HCT116 (cell line): ENCODE results near the gene BTNL2. TPM values are rescaled to one million over a fixed set of nuclear protein-coding genes. Genes with fewer than 3 reads are reported as not detected.

Experiments
- ATAC-seq: fragments of 200-7000 bp; cut with Tn5 transposase; 2 replicates; pipeline ENCODE4 v1.9.1; 2020; ENCODE audit warnings: mild to moderate bottlenecking, moderate library complexity
- BruUV-seq: library from RNA; stranded (reverse); fragments of 400-500 nt; replicated peaks from 2 replicates; lab custom pipeline; 2021; lab: Mats Ljungman, UMichigan
- CTCF ChIA-PET: fragments of 300-600 bp; sonication (Branson Sonifier 250); formaldehyde crosslinking; loops from one replicate; lab custom pipeline; 2021; ENCODE audit warnings: antibody characterized with exemption; lab: Charles Lee
- POLR2A ChIA-PET: fragments of 300-600, 350-600 bp; sonication (Branson Sonifier 250); formaldehyde crosslinking; loops from one replicate; lab custom pipeline; 2021; ENCODE audit warnings: antibody characterized with exemption; lab: Charles Lee
- RAD21 ChIA-PET, 2 experiments: fragments of 300-600 bp; sonication (Branson Sonifier 250); formaldehyde crosslinking; loops; one replicate each; lab custom pipeline; 2023; ENCODE audit warnings: low total read pairs in 2 of 2; ENCODE audit not compliant: uncharacterized antibody in 2 of 2, unreplicated experiment in 2 of 2, low non-redundant PET in 1 of 2; lab: Charles Lee
- DNase-seq: peaks from one replicate; pipeline ENCODE4 v3.0.0-alpha.2; 2010; ENCODE audit warnings: low read depth, low spot score
- H2AFZ ChIP-seq: fragments of 200-600 bp; shearing (Covaris generic), sonication (generic); 2 replicates; pipeline ENCODE4 v1.6.1; 2017; ENCODE audit warnings: low read depth, mixed run types, mixed read lengths, antibody characterized with exemption, low read length; ENCODE audit not compliant: poor library complexity, severe bottlenecking
- H3K27ac ChIP-seq: 2 replicates; pipeline ENCODE4 v1.5.1; 2012; ENCODE audit warnings: low read depth, low read length
- H3K27me3 ChIP-seq: fragments of 200-600 bp; sonication (generic); 2 replicates; pipeline ENCODE4 v1.6.1; 2016; ENCODE audit warnings: mixed run types, low read length, mixed read lengths; ENCODE audit not compliant: insufficient read depth
- H3K36me3 ChIP-seq, 2 experiments: fragments of 200-500 bp in 1 of 2; fragments of 200-600 bp in 1 of 2; sonication (Bioruptor generic) in 1 of 2; sonication (generic) in 1 of 2; 2 replicates each; pipeline versions ENCODE4 v1.5.1 to v1.6.1; 2014 to 2016; ENCODE audit warnings: low read length in 2 of 2, inconsistent platforms in 1 of 2, mixed read lengths in 1 of 2, mixed run types in 1 of 2; ENCODE audit not compliant: insufficient read depth in 2 of 2, control insufficient read depth in 1 of 2
- H3K4me1 ChIP-seq, 2 experiments: fragments of 200-600 bp in 1 of 2; sonication (generic) in 1 of 2; 2 replicates each; pipeline versions ENCODE4 v1.5.1 to v1.6.1; 2012 to 2017; ENCODE audit warnings: low read length in 2 of 2, inconsistent platforms in 1 of 2, mild to moderate bottlenecking in 1 of 2, mixed read lengths in 1 of 2, mixed run types in 1 of 2, moderate library complexity in 1 of 2; ENCODE audit not compliant: insufficient read depth in 2 of 2, control insufficient read depth in 1 of 2
- H3K4me2 ChIP-seq: fragments of 200-600 bp; sonication (generic); 2 replicates; pipeline ENCODE4 v1.6.1; 2017; ENCODE audit warnings: mixed run types, low read length, mixed read lengths
- H3K4me3 ChIP-seq, 2 experiments: fragments of 200-600 bp in 1 of 2; sonication (generic) in 1 of 2; replicated peaks in 1 of 2; 2 replicates each; pipeline ENCODE4 v1.5.1; 2011 to 2016; ENCODE audit warnings: low read length in 2 of 2, control low read depth in 1 of 2, low read depth in 1 of 2, mild to moderate bottlenecking in 1 of 2, mixed read lengths in 1 of 2, mixed run types in 1 of 2
- H3K79me2 ChIP-seq: fragments of 200-600 bp; sonication (generic); 2 replicates; pipeline ENCODE4 v1.6.1; 2017; ENCODE audit warnings: mild to moderate bottlenecking, mixed run types, low read length, moderate library complexity, mixed read lengths; ENCODE audit not compliant: insufficient read depth
- H3K9ac ChIP-seq: fragments of 200-600 bp; sonication (generic); 2 replicates; pipeline ENCODE4 v1.6.1; 2016; ENCODE audit warnings: low read length, mixed read lengths
- H3K9me2 ChIP-seq: fragments of 200-600 bp; sonication (generic), shearing (Covaris generic); 2 replicates; pipeline ENCODE4 v1.6.1; 2017; ENCODE audit warnings: mixed run types, mild to moderate bottlenecking, moderate library complexity; ENCODE audit not compliant: insufficient read depth
- H3K9me3 ChIP-seq, 2 experiments: fragments of 200-500 bp in 1 of 2; fragments of 200-600 bp in 1 of 2; sonication (Bioruptor generic) in 1 of 2; sonication (generic) in 1 of 2; 2 replicates each; pipeline ENCODE4 v1.6.1; 2014 to 2017; ENCODE audit warnings: low read length in 2 of 2, mixed read lengths in 2 of 2, inconsistent platforms in 1 of 2, low read depth in 1 of 2, mild to moderate bottlenecking in 1 of 2, mixed run types in 1 of 2, moderate library complexity in 1 of 2; ENCODE audit not compliant: control insufficient read depth in 1 of 2, insufficient read depth in 1 of 2
- H4K20me1 ChIP-seq: fragments of 200-600 bp; sonication (generic), shearing (Covaris generic); 2 replicates; pipeline ENCODE4 v1.6.1; 2017; ENCODE audit warnings: mixed run types, mild to moderate bottlenecking, moderate library complexity; ENCODE audit not compliant: insufficient read depth
- ATF3 ChIP-seq: IDR thresholded peaks from 2 replicates; pipeline ENCODE4 v1.6.1; 2012
- CBX3 ChIP-seq: IDR thresholded peaks from 2 replicates; pipeline ENCODE4 v1.6.1; 2012; ENCODE audit warnings: low read depth
- CEBPB ChIP-seq: IDR thresholded peaks from 2 replicates; pipeline ENCODE4 v1.6.1; 2012; ENCODE audit warnings: low read depth
- CTCF ChIP-seq, 3 experiments: fragments of 200-600 bp in 1 of 3; sonication (generic) in 1 of 3; IDR thresholded peaks in 2 of 3; conservative IDR thresholded peaks in 1 of 3; 2 replicates each; pipeline ENCODE4 v1.5.1; 2012 to 2017; ENCODE audit warnings: low read depth in 2 of 3, low read length in 2 of 3, antibody characterized with exemption in 1 of 3, borderline replicate concordance in 1 of 3, control low read depth in 1 of 3, mild to moderate bottlenecking in 1 of 3, mixed read lengths in 1 of 3, mixed run types in 1 of 3, moderate library complexity in 1 of 3; ENCODE audit not compliant: insufficient read depth in 1 of 3
- ELF1 ChIP-seq: IDR thresholded peaks from 2 replicates; pipeline ENCODE4 v1.6.1; 2012; ENCODE audit warnings: low read depth, borderline replicate concordance
- EZH2 ChIP-seq: fragments of 200-600 bp; sonication (generic); IDR thresholded peaks from 2 replicates; pipeline ENCODE4 v1.6.1; 2017; ENCODE audit warnings: antibody characterized with exemption, mixed run types
- EZH2phosphoT487 ChIP-seq: fragments of 200-600 bp; IDR thresholded peaks from 2 replicates; pipeline ENCODE4 v1.6.1; 2018; ENCODE audit warnings: antibody characterized with exemption, borderline replicate concordance
- FOSL1 ChIP-seq: IDR thresholded peaks from 2 replicates; pipeline ENCODE4 v1.6.1; 2012; ENCODE audit warnings: low read depth
- JUND ChIP-seq: IDR thresholded peaks from 2 replicates; pipeline ENCODE4 v1.6.1; 2012
- MAX ChIP-seq: IDR thresholded peaks from 2 replicates; pipeline ENCODE4 v1.6.1; 2012
- POLR2A ChIP-seq: IDR thresholded peaks from 2 replicates; pipeline ENCODE4 v1.7.0; 2011; ENCODE audit warnings: borderline replicate concordance; ENCODE audit not compliant: insufficient read depth, insufficient read length; ENCODE audit errors: extremely low read depth
- POLR2AphosphoS5 ChIP-seq: IDR thresholded peaks from 2 replicates; pipeline ENCODE4 v1.6.1; 2011; ENCODE audit warnings: mild to moderate bottlenecking, low read depth, low read length, moderate library complexity
- RAD21 ChIP-seq: IDR thresholded peaks from 2 replicates; pipeline ENCODE4 v1.6.1; 2012; ENCODE audit warnings: low read depth, mild to moderate bottlenecking
- SIN3A ChIP-seq: IDR thresholded peaks from 2 replicates; pipeline ENCODE4 v1.6.1; 2012; ENCODE audit warnings: low read depth
- SP1 ChIP-seq: IDR thresholded peaks from 2 replicates; pipeline ENCODE4 v1.6.1; 2012; ENCODE audit warnings: low read depth
- SRF ChIP-seq: IDR thresholded peaks from 2 replicates; pipeline ENCODE4 v1.6.1; 2012; ENCODE audit warnings: low read depth
- TCF7L2 ChIP-seq: IDR thresholded peaks from 2 replicates; pipeline ENCODE4 v1.7.0; 2011; ENCODE audit warnings: borderline replicate concordance, inconsistent platforms; ENCODE audit not compliant: insufficient read depth, insufficient read length; ENCODE audit errors: extremely low read depth
- YY1 ChIP-seq: IDR thresholded peaks from 2 replicates; pipeline ENCODE4 v1.6.1; 2011; ENCODE audit warnings: low read length, low read depth, moderate library complexity, mild to moderate bottlenecking; ENCODE audit not compliant: insufficient replicate concordance; ENCODE audit errors: extremely low read depth
- intact Hi-C: fragments of 100-400 bp; cut with micrococcal nuclease; formaldehyde crosslinking; loops from 2 replicates; pipeline ENCODE4 v1.10.0; 2022
- total RNA-seq: library from RNA; stranded (reverse); gene quantifications from one replicate; pipeline ENCODE4 v1.2.1, GENCODE V29; 2021; ENCODE audit not compliant: unreplicated experiment
- TF ChIP-seq, protein P1 (sequence below): IDR thresholded peaks from 2 replicates; pipeline ENCODE4 v1.6.1; 2011; ENCODE audit warnings: mild to moderate bottlenecking, low read length, moderate library complexity; ENCODE audit not compliant: insufficient replicate concordance; ENCODE audit errors: extremely low read depth

BTNL2 gene
- total RNA-seq, 1 experiment from 2014 or later: not detected

DNA sequence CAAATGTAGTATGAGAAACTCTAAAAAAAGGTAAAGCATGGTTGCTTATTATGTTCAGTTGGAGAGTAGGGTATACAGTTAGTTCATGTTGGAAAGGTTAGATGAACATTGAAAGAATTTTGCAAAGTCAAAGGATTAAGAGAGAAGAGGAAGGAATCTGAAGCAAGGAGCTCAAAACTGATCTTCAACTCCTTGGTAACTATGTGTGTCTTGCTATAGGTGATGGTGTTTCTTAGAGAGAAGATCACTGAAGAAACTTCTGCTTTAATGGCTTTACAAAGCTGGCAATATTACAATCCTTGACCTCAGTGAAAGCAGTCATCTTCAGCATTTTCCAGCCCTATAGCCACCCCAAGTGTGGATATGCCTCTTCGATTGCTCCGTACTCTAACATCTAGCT, 37.5 kb upstream of the BTNL2 start:
- H3K27ac ChIP-seq: no peak overlapping the region
- no peaks in the 10 kb centered on the region for H4K20me1 ChIP-seq
- ChIA-PET POLR2A (no interaction called here), CTCF (no interaction called here), RAD21 (no interaction called here)
- H3K4me3 ChIP-seq: no peak overlapping the region
- no peaks in the 10 kb centered on the region for H3K9me3 ChIP-seq
- intact Hi-C loops: no loop called here
- H3K36me3 ChIP-seq: no peaks in the 10 kb centered on the region
- no peak overlapping the region for H3K9ac ChIP-seq
- no peaks in the 10 kb centered on the region for H3K27me3 ChIP-seq
- no peak overlapping the region for H3K4me2 ChIP-seq
- no TSS peak for BruUV-seq
- no peak for ATAC-seq
- H2AFZ ChIP-seq: no peak overlapping the region
- peaks cover 2% of the 10 kb centered on the region; the same call in 1 of the 2 replicates for H3K9me2 ChIP-seq
- H3K79me2 ChIP-seq: no peaks in the 10 kb centered on the region
- peaks cover 0 to 4% of the 10 kb centered on the region in 2 experiments; a peak in 2 of 4 replicates for H3K4me1 ChIP-seq
- TF ChIP-seq POLR2AphosphoS5: no peak
- no peak for TF ChIP-seq SP1
- no peak for TF ChIP-seq SIN3A
- TF ChIP-seq POLR2A: no peak
- no peak for TF ChIP-seq TCF7L2
- TF ChIP-seq FOSL1: no peak
- TF ChIP-seq YY1: no peak
- TF ChIP-seq JUND: no peak
- no peak for TF ChIP-seq CTCF (IDR thresholded peaks at IDR 0.05 in 2 of 3, conservative IDR thresholded peaks at IDR 0.05 in 1 of 3; ENCODE audit: borderline replicate concordance in 1 of 3, insufficient read depth in 1 of 3, low read depth in 2 of 3, low read length in 2 of 3)
- no peak for TF ChIP-seq ELF1
- no peak for TF ChIP-seq CEBPB
- TF ChIP-seq, protein P1, sequence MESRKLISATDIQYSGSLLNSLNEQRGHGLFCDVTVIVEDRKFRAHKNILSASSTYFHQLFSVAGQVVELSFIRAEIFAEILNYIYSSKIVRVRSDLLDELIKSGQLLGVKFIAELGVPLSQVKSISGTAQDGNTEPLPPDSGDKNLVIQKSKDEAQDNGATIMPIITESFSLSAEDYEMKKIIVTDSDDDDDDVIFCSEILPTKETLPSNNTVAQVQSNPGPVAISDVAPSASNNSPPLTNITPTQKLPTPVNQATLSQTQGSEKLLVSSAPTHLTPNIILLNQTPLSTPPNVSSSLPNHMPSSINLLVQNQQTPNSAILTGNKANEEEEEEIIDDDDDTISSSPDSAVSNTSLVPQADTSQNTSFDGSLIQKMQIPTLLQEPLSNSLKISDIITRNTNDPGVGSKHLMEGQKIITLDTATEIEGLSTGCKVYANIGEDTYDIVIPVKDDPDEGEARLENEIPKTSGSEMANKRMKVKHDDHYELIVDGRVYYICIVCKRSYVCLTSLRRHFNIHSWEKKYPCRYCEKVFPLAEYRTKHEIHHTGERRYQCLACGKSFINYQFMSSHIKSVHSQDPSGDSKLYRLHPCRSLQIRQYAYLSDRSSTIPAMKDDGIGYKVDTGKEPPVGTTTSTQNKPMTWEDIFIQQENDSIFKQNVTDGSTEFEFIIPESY: no peak
- TF ChIP-seq MAX: no peak
- no peak for TF ChIP-seq ATF3
- TF ChIP-seq CBX3: no peak
- TF ChIP-seq RAD21: no peak
- no peak for TF ChIP-seq EZH2phosphoT487
- TF ChIP-seq EZH2: no peak
- no peak for TF ChIP-seq SRF
- DNase-seq: no peak
